Tibial artery (tissue), 4 donors: Measurements from ENCODE around the gene DNAH14.
"Not testable (repeated sequence)": the region's sequence is repeated elsewhere in the genome, so short reads cannot be mapped to it uniquely, and the experiment has no call there.

Experiments
- DNase-seq, 2 donors: peaks; one replicate each; pipeline ENCODE4 v3.0.0-alpha.2; 2019
- H3K27ac ChIP-seq, 2 donors: fragments of 200-600 bp; sonication (generic) in 1 of 2; 1 replicate in 1 of 2; 2 replicates in 1 of 2; pipeline ENCODE4 v1.5.1; 2018 to 2019; ENCODE audit warnings: mild to moderate bottlenecking in 1 of 2
- H3K27me3 ChIP-seq, 2 donors: fragments of 200-600 bp; sonication (generic) in 1 of 2; one replicate each; pipeline versions ENCODE4 v1.5.1 to v1.6.0; 2016 to 2019
- H3K36me3 ChIP-seq, 3 donors: fragments of 200-600 bp; sonication (generic) in 2 of 3; one replicate each; pipeline ENCODE4 v1.5.1; 2016 to 2019; ENCODE audit warnings: mild to moderate bottlenecking in 2 of 3
- H3K4me1 ChIP-seq, 4 donors: fragments of 200-600 bp; sonication (generic) in 2 of 4; 1 replicate in 3 of 4; 2 replicates in 1 of 4; pipeline ENCODE4 v1.5.1; 2016 to 2019
- H3K4me3 ChIP-seq, 2 donors: fragments of 200-600 bp; sonication (generic) in 1 of 2; 1 replicate in 1 of 2; 2 replicates in 1 of 2; pipeline ENCODE4 v1.5.1; 2018 to 2019; ENCODE audit warnings: mild to moderate bottlenecking in 2 of 2
- H3K9me3 ChIP-seq, 3 donors: fragments of 200-600 bp; sonication (generic) in 1 of 3; one replicate each; pipeline ENCODE4 v1.5.1; 2016 to 2019
- CTCF ChIP-seq, 2 experiments: fragments of 200-600 bp in 1 of 2; fragments of 450-650 bp in 1 of 2; IDR thresholded peaks; one replicate each; pipeline ENCODE4 v1.5.1; 2017 to 2019; ENCODE audit warnings: antibody characterized with exemption in 2 of 2, mild to moderate bottlenecking in 1 of 2, moderate library complexity in 1 of 2
- intact Hi-C: fragments of 100-400 bp; cut with DNase I; formaldehyde crosslinking; loops from one replicate; pipeline ENCODE4 v1.15.0; 2023; ENCODE audit warnings: low total_unique reads

Gene DNAH14

GRCh38 chr1:225021037-225021436 is 91.6 kb downstream of the DNAH14 start:
- intact Hi-C loops = no loop called here
- H3K27ac ChIP-seq = no peak overlapping the region
- no peaks in the 10 kb centered on the region for H3K27me3 ChIP-seq
- H3K4me3 ChIP-seq = no peak overlapping the region
- H3K4me1 ChIP-seq = no peaks in the 10 kb centered on the region
- TF ChIP-seq CTCF (IDR thresholded peaks at IDR 0.05) = no peak
- no peaks in the 10 kb centered on the region for H3K36me3 ChIP-seq
- no peak for DNase-seq
- H3K9me3 ChIP-seq = peaks cover 0 to 5% (median 3%) of the 10 kb centered on the region in 3 donors

GRCh38 chr1:225026701-225027100 is 97.2 kb downstream of the DNAH14 start:
- no peaks in the 10 kb centered on the region for H3K36me3 ChIP-seq
- no peak overlapping the region for H3K27ac ChIP-seq
- H3K27me3 ChIP-seq = no peaks in the 10 kb centered on the region
- no peak for DNase-seq
- H3K4me3 ChIP-seq = no peak overlapping the region
- TF ChIP-seq CTCF (IDR thresholded peaks at IDR 0.05) = no peak
- intact Hi-C loops = no loop called here
- no peaks in the 10 kb centered on the region for H3K9me3 ChIP-seq
- no peaks in the 10 kb centered on the region for H3K4me1 ChIP-seq

GRCh38 chr1:225036441-225036840 is 107.0 kb downstream of the DNAH14 start:
- H3K27me3 ChIP-seq, H3K27ac ChIP-seq, H3K36me3 ChIP-seq, DNase-seq, H3K9me3 ChIP-seq, H3K4me1 ChIP-seq, intact Hi-C loops, H3K4me3 ChIP-seq: not testable (repeated sequence)

- intact Hi-C loops = no loop called here
- H3K27ac ChIP-seq = no peak overlapping the region
- H3K36me3 ChIP-seq = no peaks in the 10 kb centered on the region
- TF ChIP-seq CTCF (IDR thresholded peaks at IDR 0.05) = no peak
- no peaks in the 10 kb centered on the region for H3K27me3 ChIP-seq
- no peak for DNase-seq
- H3K9me3 ChIP-seq = no peaks in the 10 kb centered on the region
- H3K4me3 ChIP-seq = no peak overlapping the region
- H3K4me1 ChIP-seq = no peaks in the 10 kb centered on the region
Observed at GRCh38 chr1:225042263-225042662, 112.8 kb downstream of the DNAH14 start.

GRCh38 chr1:225044258-225044657 is 114.8 kb downstream of the DNAH14 start:
- no peak for TF ChIP-seq CTCF (IDR thresholded peaks at IDR 0.05)
- H3K27ac ChIP-seq = no peak overlapping the region
- no peaks in the 10 kb centered on the region for H3K9me3 ChIP-seq
- H3K27me3 ChIP-seq = no peaks in the 10 kb centered on the region
- DNase-seq = no peak
- intact Hi-C loops = no loop called here
- H3K4me3 ChIP-seq = no peak overlapping the region
- no peaks in the 10 kb centered on the region for H3K36me3 ChIP-seq
- no peaks in the 10 kb centered on the region for H3K4me1 ChIP-seq

GRCh38 chr1:225049594-225049993 is 120.1 kb downstream of the DNAH14 start:
- no peak for TF ChIP-seq CTCF (IDR thresholded peaks at IDR 0.05)

More at GRCh38 chr1:225049594-225049993, 120.1 kb downstream of the DNAH14 start:
- Histone ChIP-seq H3K4me3 (no peak overlapping the region), H3K4me1 (no peaks in the 10 kb centered on the region), H3K27ac (no peak overlapping the region), H3K9me3 (no peaks in the 10 kb centered on the region), H3K27me3 (no peaks in the 10 kb centered on the region), H3K36me3 (no peaks in the 10 kb centered on the region)
- intact Hi-C loops = no loop called here
- no peak for DNase-seq
